ENCODE results near the gene VIP. TPM values are rescaled to one million over a fixed set of nuclear protein-coding genes. Genes with fewer than 3 reads are reported as not detected.

VIP gene
- total and polyA plus RNA-seq, 2 of the 4 experiments (the other 2 are of a cell fraction) = not detected

DNA sequence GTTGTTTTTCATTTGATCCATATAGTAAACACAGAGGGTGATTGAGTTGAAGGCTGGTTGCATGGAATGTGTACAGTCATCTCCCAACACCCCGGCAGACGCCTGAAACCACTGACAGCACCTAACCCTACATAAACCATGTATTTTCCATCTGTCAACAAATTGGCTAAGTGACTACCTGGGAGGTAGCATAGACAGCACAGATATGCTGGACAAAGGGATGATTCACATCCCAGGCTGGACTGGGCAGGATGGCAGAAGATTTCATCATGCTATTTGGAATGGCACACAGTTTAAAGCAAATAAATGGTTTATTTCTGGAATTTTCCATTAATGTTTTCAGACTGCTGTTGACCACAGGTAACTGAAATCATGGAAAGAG is 4.4 kb upstream of the VIP start:
- peak; percentile 74 for ATAC-seq (ENCODE audit: low read depth)
- Histone ChIP-seq H2AFZ (replicated peaks; ENCODE audit: low read length, poor library complexity) (no peak overlapping the region), H3K9ac (ENCODE audit: low read depth, low read length) (no peak overlapping the region)

More for the DNA sequence above, 4.4 kb upstream of the VIP start:
- Histone ChIP-seq H4K20me1 (ENCODE audit: insufficient read depth, low read length) (no peaks in the 10 kb centered on the region), H2BK5ac (ENCODE audit: low read depth, low read length, poor library complexity, severe bottlenecking) (no peak overlapping the region), H4K5ac (ENCODE audit: low read depth, low read length) (no peak overlapping the region), H3K36me3 (ENCODE audit: control insufficient read depth, insufficient read depth, low read length) (no peaks in the 10 kb centered on the region), H3K56ac (ENCODE audit: extremely low read depth, insufficient read depth, low read length) (no peak overlapping the region), H3K4ac (ENCODE audit: low read depth, low read length) (no peak overlapping the region), H3K18ac (ENCODE audit: low read depth, low read length) (no peak overlapping the region), H3K9me1 (ENCODE audit: insufficient read depth, low read length) (peaks cover 5% of the 10 kb centered on the region; the same call in 1 of the 2 replicates), H3K4me1 (ENCODE audit: control insufficient read depth, insufficient read depth, low read length) (no peaks in the 10 kb centered on the region), H3K23ac (ENCODE audit: low read depth, low read length) (no peak overlapping the region), H3K4me3 (ENCODE audit: insufficient read depth, low read depth, low read length) (no peak overlapping the region), H3K9me3 (ENCODE audit: control insufficient read depth, insufficient read depth, low read length) (no peaks in the 10 kb centered on the region), H2AK9ac (replicated peaks; ENCODE audit: low read depth, low read length, poor library complexity) (no peak overlapping the region), H3K4me2 (ENCODE audit: low read depth, low read length) (no peak overlapping the region), H2BK20ac (ENCODE audit: low read depth, low read length) (no peak overlapping the region), H3K27me3 (ENCODE audit: control insufficient read depth, insufficient read depth, low read length) (no peaks in the 10 kb centered on the region), H2BK120ac (ENCODE audit: low read depth, low read length) (no peak overlapping the region), H3K79me1 (ENCODE audit: low read depth in 1 of 2, low read length in 2 of 2) (no peaks in the 10 kb centered on the region), H4K8ac (ENCODE audit: low read depth in 2 of 2, low read length in 2 of 2) (no peak overlapping the region), H3K14ac (replicated peaks; ENCODE audit: low read depth, low read length) (no peak overlapping the region), H3K27ac (ENCODE audit: insufficient read depth, low read length) (no peak overlapping the region), H4K91ac (ENCODE audit: insufficient read depth, low read depth, low read length) (no peak overlapping the region), H2BK15ac (ENCODE audit: low read depth, low read length) (no peak overlapping the region), H2AK5ac (ENCODE audit: low read depth, low read length) (no peak overlapping the region)
- intact Hi-C loops (cut with micrococcal nuclease) = loop anchor here (5.0 kb wide), 1 partner anchor 194 kb away; no protein-coding TSS in a partner anchor
- dilution Hi-C loops (cut with HindIII; ENCODE audit: low sequenced_read_pairs, unreplicated experiment) = no loop called here
- ChIA-PET POLR2A (ENCODE audit: unreplicated experiment) (no interaction called here), CTCF (no interaction called here)
- TF ChIP-seq MAFK (IDR thresholded peaks at IDR 0.05; ENCODE audit: low read depth, low read length) = no peak
- TF ChIP-seq BHLHE40 (IDR thresholded peaks at IDR 0.05; ENCODE audit: low read depth, low read length) = no peak
- no peak for TF ChIP-seq MXI1 (IDR thresholded peaks at IDR 0.05; ENCODE audit: borderline replicate concordance, low read depth, low read length)
- no peak for TF ChIP-seq NFE2L2 (IDR thresholded peaks at IDR 0.05; ENCODE audit: low read depth, low read length)
- 0 out of 2 replicates have a peak, but pooled peaks have one; percentile 37 for TF ChIP-seq FOS (IDR thresholded peaks at IDR 0.05; ENCODE audit: low read depth, low read length)
- peak; percentile 77 for TF ChIP-seq CEBPB (IDR thresholded peaks at IDR 0.05; ENCODE audit: low read depth, low read length)
- no peak for TF ChIP-seq CHD1 (IDR thresholded peaks at IDR 0.05; ENCODE audit: low read depth, low read length)
- no peak for TF ChIP-seq RFX5 (IDR thresholded peaks at IDR 0.05; ENCODE audit: low read depth, low read length)
- TF ChIP-seq, protein P1, sequence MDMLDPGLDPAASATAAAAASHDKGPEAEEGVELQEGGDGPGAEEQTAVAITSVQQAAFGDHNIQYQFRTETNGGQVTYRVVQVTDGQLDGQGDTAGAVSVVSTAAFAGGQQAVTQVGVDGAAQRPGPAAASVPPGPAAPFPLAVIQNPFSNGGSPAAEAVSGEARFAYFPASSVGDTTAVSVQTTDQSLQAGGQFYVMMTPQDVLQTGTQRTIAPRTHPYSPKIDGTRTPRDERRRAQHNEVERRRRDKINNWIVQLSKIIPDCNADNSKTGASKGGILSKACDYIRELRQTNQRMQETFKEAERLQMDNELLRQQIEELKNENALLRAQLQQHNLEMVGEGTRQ (IDR thresholded peaks at IDR 0.05; ENCODE audit: low read depth, low read length) = no peak
- no peak for TF ChIP-seq MAZ (IDR thresholded peaks at IDR 0.05; ENCODE audit: borderline replicate concordance, low read depth, low read length)
- no peak for TF ChIP-seq POLR2A (IDR thresholded peaks at IDR 0.05; ENCODE audit: low read depth, low read length)
- no peak for TF ChIP-seq RAD21 (IDR thresholded peaks at IDR 0.05; ENCODE audit: low read length)
- TF ChIP-seq, protein P2, sequence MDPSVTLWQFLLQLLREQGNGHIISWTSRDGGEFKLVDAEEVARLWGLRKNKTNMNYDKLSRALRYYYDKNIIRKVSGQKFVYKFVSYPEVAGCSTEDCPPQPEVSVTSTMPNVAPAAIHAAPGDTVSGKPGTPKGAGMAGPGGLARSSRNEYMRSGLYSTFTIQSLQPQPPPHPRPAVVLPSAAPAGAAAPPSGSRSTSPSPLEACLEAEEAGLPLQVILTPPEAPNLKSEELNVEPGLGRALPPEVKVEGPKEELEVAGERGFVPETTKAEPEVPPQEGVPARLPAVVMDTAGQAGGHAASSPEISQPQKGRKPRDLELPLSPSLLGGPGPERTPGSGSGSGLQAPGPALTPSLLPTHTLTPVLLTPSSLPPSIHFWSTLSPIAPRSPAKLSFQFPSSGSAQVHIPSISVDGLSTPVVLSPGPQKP (IDR thresholded peaks at IDR 0.05; ENCODE audit: borderline replicate concordance, low read depth, low read length) = no peak
- TF ChIP-seq RCOR1 (IDR thresholded peaks at IDR 0.05; ENCODE audit: insufficient replicate concordance, low read length) = no peak
- TF ChIP-seq SMC3 (IDR thresholded peaks at IDR 0.05; ENCODE audit: low read depth, low read length) = no peak
- TF ChIP-seq, protein P3, sequence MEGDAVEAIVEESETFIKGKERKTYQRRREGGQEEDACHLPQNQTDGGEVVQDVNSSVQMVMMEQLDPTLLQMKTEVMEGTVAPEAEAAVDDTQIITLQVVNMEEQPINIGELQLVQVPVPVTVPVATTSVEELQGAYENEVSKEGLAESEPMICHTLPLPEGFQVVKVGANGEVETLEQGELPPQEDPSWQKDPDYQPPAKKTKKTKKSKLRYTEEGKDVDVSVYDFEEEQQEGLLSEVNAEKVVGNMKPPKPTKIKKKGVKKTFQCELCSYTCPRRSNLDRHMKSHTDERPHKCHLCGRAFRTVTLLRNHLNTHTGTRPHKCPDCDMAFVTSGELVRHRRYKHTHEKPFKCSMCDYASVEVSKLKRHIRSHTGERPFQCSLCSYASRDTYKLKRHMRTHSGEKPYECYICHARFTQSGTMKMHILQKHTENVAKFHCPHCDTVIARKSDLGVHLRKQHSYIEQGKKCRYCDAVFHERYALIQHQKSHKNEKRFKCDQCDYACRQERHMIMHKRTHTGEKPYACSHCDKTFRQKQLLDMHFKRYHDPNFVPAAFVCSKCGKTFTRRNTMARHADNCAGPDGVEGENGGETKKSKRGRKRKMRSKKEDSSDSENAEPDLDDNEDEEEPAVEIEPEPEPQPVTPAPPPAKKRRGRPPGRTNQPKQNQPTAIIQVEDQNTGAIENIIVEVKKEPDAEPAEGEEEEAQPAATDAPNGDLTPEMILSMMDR (conservative IDR thresholded peaks at IDR 0.05; ENCODE audit: low read depth, low read length) = no peak
- peak; percentile 59 for DNase-seq
- in situ Hi-C loops (cut with MboI; ENCODE audit: low sequenced_read_pairs) = loop anchor here (10.0 kb wide), 1 partner anchor 209 kb away; no protein-coding TSS in a partner anchor
- no CpG with 5 or more reads among the region's 2 CpGs for WGBS, 2 experiments (ENCODE audit: extremely low coverage in 2 of 2, insufficient read length in 1 of 2)
- no TSS peak for BruUV-seq (replicated peaks)
